Ovary (tissue), 9 donors: Measurements from ENCODE around the gene DNAJC22. TPM values are rescaled to one million over a fixed set of nuclear protein-coding genes. Genes with fewer than 3 reads are reported as not detected.

ENCODE experiments used
- DNase-seq, 5 donors: peaks; one replicate each; pipeline ENCODE4 v3.0.0-alpha.2; 2019 to 2020
- H3K27ac ChIP-seq, 2 donors: fragments of 200-600 bp; one replicate each; pipeline versions ENCODE4 v1.5.1 to v1.8.0; 2019 to 2022
- H3K27me3 ChIP-seq: fragments of 200-600 bp; one replicate; pipeline ENCODE4 v1.8.0; 2022
- H3K36me3 ChIP-seq: fragments of 200-600 bp; sonication (generic); one replicate; pipeline ENCODE4 v1.5.1; 2019
- H3K4me1 ChIP-seq: one replicate; pipeline ENCODE4 v1.8.1; 2013; ENCODE audit warnings: mild to moderate bottlenecking, moderate library complexity; ENCODE audit not compliant: insufficient read depth
- H3K4me3 ChIP-seq: fragments of 200-600 bp; sonication (generic); one replicate; pipeline ENCODE4 v1.5.1; 2017
- H3K9me3 ChIP-seq, 2 donors: fragments of 200-600 bp in 1 of 2; sonication (generic) in 1 of 2; one replicate each; pipeline versions ENCODE4 v1.5.1 to v1.8.1; 2013 to 2019; ENCODE audit warnings: mild to moderate bottlenecking in 1 of 2, moderate library complexity in 1 of 2
- CTCF ChIP-seq, 3 donors: fragments of 450-650 bp in 2 of 3; fragments of 200-600 bp in 1 of 3; IDR thresholded peaks; one replicate each; pipeline versions ENCODE4 v1.5.1 to v1.8.0; 2016 to 2022; ENCODE audit warnings: antibody characterized with exemption in 3 of 3, mild to moderate bottlenecking in 1 of 3
- EP300 ChIP-seq: sonication (generic); formaldehyde crosslinking; IDR thresholded peaks from one replicate; pipeline ENCODE4 v1.6.1; 2017; ENCODE audit warnings: antibody characterized with exemption
- POLR2A ChIP-seq: fragments of 450-650 bp; IDR thresholded peaks from one replicate; pipeline ENCODE4 v1.6.1; 2017; ENCODE audit warnings: antibody characterized with exemption, mild to moderate bottlenecking, moderate library complexity
- WGBS, 3 donors: extraction: QIAGEN DNeasy Blood & Tissue Kit in 1 of 3; methylation state at CpG; one replicate each; pipeline versions ENCODE4 v1.1.5 to v1.1.7; 2013 to 2017; 5-methylcytosine and 5-hydroxymethylcytosine counted together
- intact Hi-C, 4 donors: fragments of 100-400 bp; cut with DNase I; formaldehyde crosslinking; loops; one replicate each; pipeline versions ENCODE4 v1.11.0 to v1.15.1; 2022 to 2023
- polyA plus RNA-seq, 2 donors: library from polyadenylated mRNA; stranded (reverse); fragments of 200-250 nt in 1 of 2; fragments of 350-450 nt in 1 of 2; fragmentation: Illumina TruSeq in 1 of 2; extraction: RNeasy Lipid Tissue Mini Kit (QIAGEN cat#74804) in 1 of 2; gene quantifications; one replicate each; pipeline ENCODE4 v1.2.3, GENCODE V29; 2013 to 2014
- total RNA-seq, 7 donors: library from RNA; depleted of rRNA in 2 of 7; stranded (reverse); fragments of >200 nt in 2 of 7; fragmentation: NEBNext Ultra II Directional in 3 of 7; extraction: Animal tissue kit (Norgen Biotek cat#: 25700) in 3 of 7; gene quantifications; one replicate each; pipeline versions ENCODE4 v1.1.0 to v1.2.4, GENCODE V29; 2016 to 2023
- donor health status: DM: no; HTN: no; CAD: no; lungs with moderate emphysema.
- donor health status: DM: no; HTN: no; CAD: no.
- donor health status: Bipolar disorder and iron deficiency.
- donor health status: DM: yes; HTN: yes; CAD: no.
- donor health status: DM: no; HTN: no; CAD: no.
- donor health status: DM: yes; HTN: yes; CAD: no.

DNAJC22 gene
- total and polyA plus RNA-seq, 9 donors: 0.30 to 3.4 (median 0.47) TPM; not detected in 2

GRCh38 chr12:49336645-49337584 lies 9.8 kb upstream of the DNAJC22 start, which contains the start of gene C1QL4:
C1QL4 (minus strand) TSS chr12:49337188; CDS start chr12:49336477, 711 bp downstream.
- Histone ChIP-seq H3K9me3 (no peaks in the 10 kb centered on the region), H3K27ac (no peak within 1 kb of the TSS), H3K27me3 (no peaks in the 10 kb centered on the region), H3K4me1 (no peaks in the 10 kb centered on the region), H3K36me3 (no peaks in the 10 kb centered on the region), H3K4me3 (peak within 1 kb of the TSS; percentile 15)
- intact Hi-C loops: loop anchor here in 1 of 4 donors (5.0 kb wide), 1 partner anchor 40 kb away; the partner anchor contains the start of gene PRPH
- TF ChIP-seq CTCF (IDR thresholded peaks at IDR 0.05): peak; percentile 41 to 89 (median 68)
- no peak for TF ChIP-seq EP300
- 1 to 2% (median 2%) methylated on average over 47 to 65 of the region's 65 CpGs for WGBS, 3 donors
- DNase-seq: peak; percentile 68 to 89 (median 80)

GRCh38 chr12:49338830-49339463 lies 7.7 kb upstream of the DNAJC22 start:
- no peak for TF ChIP-seq POLR2A
- TF ChIP-seq CTCF (IDR thresholded peaks at IDR 0.05): no peak
- TF ChIP-seq EP300: no peak
- H3K4me1 ChIP-seq: peaks cover 4% of the 10 kb centered on the region
- intact Hi-C loops: loop anchor here in 1 of 4 donors (5.0 kb wide), 1 partner anchor 42 kb away; the partner anchor contains the start of gene PRPH
- no peak overlapping the region for H3K27ac ChIP-seq
- 68 to 75% (median 69%) methylated on average over 6 of the region's 6 CpGs for WGBS, 3 donors
- H3K9me3 ChIP-seq: no peaks in the 10 kb centered on the region
- no peak overlapping the region for H3K4me3 ChIP-seq
- no peak for DNase-seq
- H3K36me3 ChIP-seq: no peaks in the 10 kb centered on the region
- no peaks in the 10 kb centered on the region for H3K27me3 ChIP-seq

- no peak for DNase-seq
- H3K27me3 ChIP-seq: no peaks in the 10 kb centered on the region
- no peak overlapping the region for H3K4me3 ChIP-seq
- no peaks in the 10 kb centered on the region for H3K36me3 ChIP-seq
- H3K9me3 ChIP-seq: no peaks in the 10 kb centered on the region
- H3K27ac ChIP-seq: no peak overlapping the region
- intact Hi-C loops: loop anchor here in 1 of 4 donors (5.0 kb wide), 1 partner anchor 42 kb away; the partner anchor contains the start of gene PRPH
- 36 to 40% (median 38%) methylated on average over 5 of the region's 5 CpGs for WGBS, 3 donors
- TF ChIP-seq CTCF (IDR thresholded peaks at IDR 0.05): no peak
- TF ChIP-seq EP300: no peak
- TF ChIP-seq POLR2A: no peak
- peaks cover 4% of the 10 kb centered on the region for H3K4me1 ChIP-seq
These were observed 7.2 kb upstream of the DNAJC22 start for GRCh38 chr12:49339464-49339861.

- Histone ChIP-seq H3K4me3 (no peak overlapping the region), H3K9me3 (no peaks in the 10 kb centered on the region), H3K27ac (no peak overlapping the region), H3K36me3 (no peaks in the 10 kb centered on the region), H3K27me3 (no peaks in the 10 kb centered on the region), H3K4me1 (peaks cover 4% of the 10 kb centered on the region)
- no peak for DNase-seq
- TF ChIP-seq EP300 (no peak), POLR2A (no peak), CTCF (IDR thresholded peaks at IDR 0.05) (no peak)
- WGBS, 3 donors: 81 to 85% (median 81%) methylated on average over 6 of the region's 6 CpGs
- intact Hi-C loops: loop anchor here in 1 of 4 donors (10.0 kb wide), 1 partner anchor 175 kb away; no protein-coding TSS in a partner anchor
These were observed 6.4 kb upstream of the DNAJC22 start for GRCh38 chr12:49340095-49340870.
